Measurements from ENCODE around the gene ACAP3.

The ACAP3 gene

GRCh38 chr1:1244192-1244811, 63.4 kb downstream of the ACAP3 start:
- Mint-ChIP-seq H3K4me1 (ENCODE audit: low read depth) (no peaks in the 10 kb centered on the region), H3K9me3 (no peaks in the 10 kb centered on the region), H3K27ac (no peak overlapping the region), H3K36me3 (ENCODE audit: low read depth) (no peaks in the 10 kb centered on the region), H3K4me3 (no peak overlapping the region), H3K27me3 (ENCODE audit: low read depth) (no peaks in the 10 kb centered on the region)

GRCh38 chr1:1243807-1244191, 63.9 kb downstream of the ACAP3 start:
- no peaks in the 10 kb centered on the region for H3K36me3 Mint-ChIP-seq (ENCODE audit: low read depth)
- no peaks in the 10 kb centered on the region for H3K9me3 Mint-ChIP-seq
- no peaks in the 10 kb centered on the region for H3K27me3 Mint-ChIP-seq (ENCODE audit: low read depth)
- no peak overlapping the region for H3K4me3 Mint-ChIP-seq
- H3K4me1 Mint-ChIP-seq (ENCODE audit: low read depth) = no peaks in the 10 kb centered on the region
- H3K27ac Mint-ChIP-seq = no peak overlapping the region

GRCh38 chr1:1243266-1243660, 64.5 kb downstream of the ACAP3 start:
- no peaks in the 10 kb centered on the region for H3K9me3 Mint-ChIP-seq
- H3K4me3 Mint-ChIP-seq = no peak overlapping the region
- no peak overlapping the region for H3K27ac Mint-ChIP-seq
- H3K4me1 Mint-ChIP-seq (ENCODE audit: low read depth) = no peaks in the 10 kb centered on the region
- no peaks in the 10 kb centered on the region for H3K27me3 Mint-ChIP-seq (ENCODE audit: low read depth)
- H3K36me3 Mint-ChIP-seq (ENCODE audit: low read depth) = no peaks in the 10 kb centered on the region

- H3K36me3 Mint-ChIP-seq (ENCODE audit: low read depth) = no peaks in the 10 kb centered on the region
These were observed 65.1 kb downstream of the ACAP3 start for GRCh38 chr1:1242461-1243265.

More at GRCh38 chr1:1242461-1243265, 65.1 kb downstream of the ACAP3 start:
- Mint-ChIP-seq H3K9me3 (no peaks in the 10 kb centered on the region), H3K4me3 (no peak overlapping the region), H3K27me3 (ENCODE audit: low read depth) (no peaks in the 10 kb centered on the region), H3K4me1 (ENCODE audit: low read depth) (no peaks in the 10 kb centered on the region), H3K27ac (no peak overlapping the region)
